ENCODE results near the gene SPATA9.

- TF ChIP-seq NFYB (IDR thresholded peaks at IDR 0.05; ENCODE audit: extremely low read depth, insufficient read length) (no peak), PCBP1 (IDR thresholded peaks at IDR 0.05; ENCODE audit: low read depth, low read length, poor library complexity, severe bottlenecking) (no peak), POLR2A (conservative IDR thresholded peaks at IDR 0.05) (no peak), EWSR1 (IDR thresholded peaks at IDR 0.05; ENCODE audit: borderline replicate concordance, low read depth, partially characterized antibody) (no peak), ARID2 (IDR thresholded peaks at IDR 0.05) (no peak), FOXJ3 (CRISPR knock-in tag; IDR thresholded peaks at IDR 0.05) (no peak), U2AF1 (optimal IDR thresholded peaks at IDR 0.05; ENCODE audit: low read depth, low read length) (no peak), CEBPB (tag; IDR thresholded peaks at IDR 0.05) (no peak), ETV6 (IDR thresholded peaks at IDR 0.05; ENCODE audit: borderline replicate concordance in 1 of 2, low read depth in 2 of 2, low read length in 1 of 2) (no peak), ETV6 (CRISPR knock-in tag; IDR thresholded peaks at IDR 0.05; ENCODE audit: borderline replicate concordance) (no peak)
- TF ChIP-seq, protein P1, sequence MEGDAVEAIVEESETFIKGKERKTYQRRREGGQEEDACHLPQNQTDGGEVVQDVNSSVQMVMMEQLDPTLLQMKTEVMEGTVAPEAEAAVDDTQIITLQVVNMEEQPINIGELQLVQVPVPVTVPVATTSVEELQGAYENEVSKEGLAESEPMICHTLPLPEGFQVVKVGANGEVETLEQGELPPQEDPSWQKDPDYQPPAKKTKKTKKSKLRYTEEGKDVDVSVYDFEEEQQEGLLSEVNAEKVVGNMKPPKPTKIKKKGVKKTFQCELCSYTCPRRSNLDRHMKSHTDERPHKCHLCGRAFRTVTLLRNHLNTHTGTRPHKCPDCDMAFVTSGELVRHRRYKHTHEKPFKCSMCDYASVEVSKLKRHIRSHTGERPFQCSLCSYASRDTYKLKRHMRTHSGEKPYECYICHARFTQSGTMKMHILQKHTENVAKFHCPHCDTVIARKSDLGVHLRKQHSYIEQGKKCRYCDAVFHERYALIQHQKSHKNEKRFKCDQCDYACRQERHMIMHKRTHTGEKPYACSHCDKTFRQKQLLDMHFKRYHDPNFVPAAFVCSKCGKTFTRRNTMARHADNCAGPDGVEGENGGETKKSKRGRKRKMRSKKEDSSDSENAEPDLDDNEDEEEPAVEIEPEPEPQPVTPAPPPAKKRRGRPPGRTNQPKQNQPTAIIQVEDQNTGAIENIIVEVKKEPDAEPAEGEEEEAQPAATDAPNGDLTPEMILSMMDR (IDR thresholded peaks at IDR 0.05 in 2 of 3, conservative IDR thresholded peaks at IDR 0.05 in 1 of 3; ENCODE audit: insufficient read depth in 2 of 3, low read depth in 1 of 3, low read length in 3 of 3) = no peak
- TF ChIP-seq, protein P2, sequence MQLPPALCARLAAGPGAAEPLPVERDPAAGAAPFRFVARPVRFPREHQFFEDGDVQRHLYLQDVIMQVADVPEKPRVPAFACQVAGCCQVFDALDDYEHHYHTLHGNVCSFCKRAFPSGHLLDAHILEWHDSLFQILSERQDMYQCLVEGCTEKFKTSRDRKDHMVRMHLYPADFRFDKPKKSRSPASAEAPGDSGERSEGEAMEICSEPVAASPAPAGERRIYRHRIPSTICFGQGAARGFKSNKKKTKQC (CRISPR knock-in tag; IDR thresholded peaks at IDR 0.05) = no peak
These were observed 13.3 kb downstream of the SPATA9 start for GRCh38 chr5:95669540-95669939.
